Keratinocyte (primary cell): ENCODE results near the gene HERC3. TPM values are rescaled to one million over a fixed set of nuclear protein-coding genes. Genes with fewer than 3 reads are reported as not detected.

Experiments used
- DNase-seq: peaks from one replicate; pipeline ENCODE4 v3.0.0-alpha.2; 2011; ENCODE audit warnings: low read depth, missing footprints, low spot score
- FAIRE-seq: peaks from 2 replicates; lab custom pipeline; 2011; peaks lifted over from hg19 to GRCh38; lab: Jason Lieb, UNC
- H2AFZ ChIP-seq: 2 replicates; pipeline ENCODE4 v1.6.0; 2012; ENCODE audit warnings: low read length, control low read depth, inconsistent platforms; ENCODE audit not compliant: control insufficient read depth
- H3K27ac ChIP-seq: 2 replicates; pipeline ENCODE4 v1.5.1; 2011; ENCODE audit warnings: low read length; ENCODE audit not compliant: control insufficient read depth, insufficient read depth
- H3K27me3 ChIP-seq: 3 replicates; pipeline ENCODE4 v1.6.0; 2011; ENCODE audit warnings: low read length; ENCODE audit not compliant: control insufficient read depth, insufficient read depth; ENCODE audit errors: extremely low read depth
- H3K36me3 ChIP-seq, 2 experiments: 2 replicates in 1 of 2; 3 replicates in 1 of 2; pipeline ENCODE4 v1.5.1; 2011; ENCODE audit warnings: low read length in 2 of 2, mild to moderate bottlenecking in 1 of 2; ENCODE audit not compliant: control insufficient read depth in 2 of 2, insufficient read depth in 2 of 2; ENCODE audit errors: extremely low read depth in 1 of 2
- H3K4me1 ChIP-seq: 3 replicates; pipeline ENCODE4 v1.5.1; 2011; ENCODE audit warnings: low read length; ENCODE audit not compliant: control insufficient read depth, insufficient read depth; ENCODE audit errors: extremely low read depth
- H3K4me2 ChIP-seq: 3 replicates; pipeline ENCODE4 v1.6.0; 2011; ENCODE audit warnings: low read depth, low read length; ENCODE audit not compliant: control insufficient read depth, insufficient read depth; ENCODE audit errors: extremely low read depth
- H3K4me3 ChIP-seq, 3 experiments: fragments of 200-600 bp in 1 of 3; sonication (generic) in 1 of 3; 2 replicates in 2 of 3; 3 replicates in 1 of 3; pipeline ENCODE4 v1.5.1; 2011 to 2016; ENCODE audit warnings: low read length in 3 of 3, mild to moderate bottlenecking in 3 of 3, control low read depth in 2 of 3, inconsistent platforms in 1 of 3, low read depth in 1 of 3, mixed read lengths in 1 of 3, mixed run types in 1 of 3, moderate library complexity in 1 of 3; ENCODE audit not compliant: control insufficient read depth in 2 of 3, insufficient read depth in 2 of 3; ENCODE audit errors: extremely low read depth in 1 of 3
- H3K79me2 ChIP-seq: 2 replicates; pipeline ENCODE4 v1.6.0; 2012; ENCODE audit warnings: low read length; ENCODE audit not compliant: control insufficient read depth, insufficient read depth
- H3K9ac ChIP-seq: 3 replicates; pipeline ENCODE4 v1.6.0; 2011; ENCODE audit warnings: low read length; ENCODE audit not compliant: control insufficient read depth, insufficient read depth; ENCODE audit errors: extremely low read depth
- H3K9me1 ChIP-seq: 3 replicates; pipeline ENCODE4 v1.6.0; 2011; ENCODE audit warnings: low read length; ENCODE audit not compliant: control insufficient read depth, insufficient read depth; ENCODE audit errors: extremely low read depth
- H3K9me3 ChIP-seq: 2 replicates; pipeline ENCODE4 v1.5.1; 2012; ENCODE audit warnings: low read depth, low read length; ENCODE audit not compliant: control insufficient read depth
- H4K20me1 ChIP-seq: 3 replicates; pipeline ENCODE4 v1.6.0; 2011; ENCODE audit warnings: low read length; ENCODE audit not compliant: control insufficient read depth, insufficient read depth; ENCODE audit errors: extremely low read depth
- EZH2 ChIP-seq: IDR thresholded peaks from one replicate; pipeline ENCODE4 v1.6.1; 2012; ENCODE audit warnings: inconsistent platforms, mild to moderate bottlenecking, low read length, moderate library complexity
- dilution Hi-C: fragments of 300-500 bp; cut with MboI; formaldehyde crosslinking; loops from one replicate; pipeline ENCODE4 v1.7.0; 2020; ENCODE audit warnings: low sequenced_read_pairs; ENCODE audit not compliant: extremely low pct_ligation_motif_present
- polyA plus RNA-seq, 5 experiments: library from polyadenylated mRNA; depleted of rRNA in 3 of 5; stranded (reverse) in 3 of 5; stranded (forward) in 1 of 5; unstranded in 1 of 5; fragments of >200 nt; gene quantifications; 1 replicate in 1 of 5; 2 replicates in 3 of 5; 3 replicates in 1 of 5; pipeline versions ENCODE4 v1.2.1 to v1.2.3, GENCODE V29; 2011 to 2012; ENCODE audit warnings: missing spikeins in 2 of 5, low read depth in 1 of 5, low replicate concordance in 1 of 5
- TF ChIP-seq, protein P1 (sequence below), 3 experiments: IDR thresholded peaks in 1 of 3; conservative IDR thresholded peaks in 1 of 3; optimal IDR thresholded peaks in 1 of 3; 2 replicates in 2 of 3; 3 replicates in 1 of 3; pipeline versions ENCODE3 to v1.5.1; 2011; ENCODE audit warnings: low read length in 3 of 3, mild to moderate bottlenecking in 3 of 3, moderate library complexity in 2 of 3, control low read depth in 1 of 3, inconsistent platforms in 1 of 3; ENCODE audit not compliant: insufficient read depth in 2 of 3; ENCODE audit errors: extremely low read depth in 1 of 3

Gene HERC3
- polyA plus RNA-seq, 1 donor (not counting 4 experiments of a cell fraction or from before 2014, with no cell fraction given) = 26.3 TPM

DNA sequence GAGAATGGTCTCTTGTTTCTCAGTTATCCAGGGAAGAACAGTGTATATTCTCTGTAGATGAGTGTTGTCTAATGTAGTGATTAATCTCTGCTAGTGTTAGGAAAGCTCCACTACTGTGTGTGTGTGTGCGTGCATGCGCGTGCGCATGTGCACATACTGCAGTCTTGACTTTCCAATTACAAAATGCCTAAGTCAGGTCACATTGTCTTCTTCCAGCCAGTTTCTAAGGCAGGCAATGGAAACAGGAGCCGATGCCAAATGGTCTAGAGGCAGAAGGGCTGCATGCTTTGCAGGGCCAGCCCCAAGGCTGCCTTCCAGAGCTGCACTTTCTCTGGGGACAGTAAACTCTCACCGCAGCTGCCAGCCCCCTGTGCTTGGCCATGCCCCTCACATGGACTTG is 135.9 kb downstream of the HERC3 start:
- Histone ChIP-seq H2AFZ (no peak overlapping the region), H3K9me3 (no peaks in the 10 kb centered on the region), H3K9me1 (no peaks in the 10 kb centered on the region), H3K27me3 (no peaks in the 10 kb centered on the region), H3K4me3 (no peak overlapping the region), H3K36me3 (peaks cover 16 to 27% of the 10 kb centered on the region in 2 experiments), H3K9ac (no peak overlapping the region), H3K27ac (no peak overlapping the region), H3K4me2 (no peak overlapping the region), H3K4me1 (no peaks in the 10 kb centered on the region), H3K79me2 (no peaks in the 10 kb centered on the region), H4K20me1 (no peaks in the 10 kb centered on the region)
- no peak for TF ChIP-seq EZH2
- TF ChIP-seq, protein P1, sequence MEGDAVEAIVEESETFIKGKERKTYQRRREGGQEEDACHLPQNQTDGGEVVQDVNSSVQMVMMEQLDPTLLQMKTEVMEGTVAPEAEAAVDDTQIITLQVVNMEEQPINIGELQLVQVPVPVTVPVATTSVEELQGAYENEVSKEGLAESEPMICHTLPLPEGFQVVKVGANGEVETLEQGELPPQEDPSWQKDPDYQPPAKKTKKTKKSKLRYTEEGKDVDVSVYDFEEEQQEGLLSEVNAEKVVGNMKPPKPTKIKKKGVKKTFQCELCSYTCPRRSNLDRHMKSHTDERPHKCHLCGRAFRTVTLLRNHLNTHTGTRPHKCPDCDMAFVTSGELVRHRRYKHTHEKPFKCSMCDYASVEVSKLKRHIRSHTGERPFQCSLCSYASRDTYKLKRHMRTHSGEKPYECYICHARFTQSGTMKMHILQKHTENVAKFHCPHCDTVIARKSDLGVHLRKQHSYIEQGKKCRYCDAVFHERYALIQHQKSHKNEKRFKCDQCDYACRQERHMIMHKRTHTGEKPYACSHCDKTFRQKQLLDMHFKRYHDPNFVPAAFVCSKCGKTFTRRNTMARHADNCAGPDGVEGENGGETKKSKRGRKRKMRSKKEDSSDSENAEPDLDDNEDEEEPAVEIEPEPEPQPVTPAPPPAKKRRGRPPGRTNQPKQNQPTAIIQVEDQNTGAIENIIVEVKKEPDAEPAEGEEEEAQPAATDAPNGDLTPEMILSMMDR (optimal IDR thresholded peaks at IDR 0.05 in 1 of 3, IDR thresholded peaks at IDR 0.05 in 1 of 3, conservative IDR thresholded peaks at IDR 0.05 in 1 of 3; ENCODE audit: extremely low read depth in 1 of 3, insufficient read depth in 2 of 3, low read length in 3 of 3) = no peak
- dilution Hi-C loops = no loop called here
- FAIRE-seq (no peak), DNase-seq (no peak)

DNA sequence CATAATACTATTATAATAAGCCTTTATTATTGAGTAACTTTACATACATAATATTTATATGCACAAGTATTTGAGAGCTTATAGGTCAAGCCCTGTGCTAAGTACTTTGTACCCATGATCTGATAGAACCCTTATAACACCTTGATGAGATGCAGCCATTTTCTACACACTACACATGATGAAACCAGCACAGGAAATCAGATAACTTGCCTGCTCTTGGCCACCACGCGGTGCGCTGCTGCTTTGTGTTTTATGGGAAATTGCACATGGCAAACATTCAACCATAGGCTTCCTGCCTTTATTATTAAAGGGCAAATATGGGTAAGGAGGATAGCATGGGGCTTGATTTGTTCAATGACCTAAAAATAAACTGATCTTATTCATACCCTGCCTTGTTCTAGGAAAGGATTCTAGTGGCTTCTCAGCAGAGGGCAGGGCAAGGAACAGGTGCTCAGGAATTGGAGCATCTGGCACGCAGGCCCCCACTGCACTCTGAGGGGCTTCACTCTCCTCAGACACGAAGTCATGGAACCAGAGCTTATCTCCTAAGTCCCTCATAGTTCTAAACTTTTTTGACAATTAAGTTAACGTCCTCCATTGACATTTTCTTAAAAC is 137.0 kb downstream of the HERC3 start:
- H3K9me3 ChIP-seq = no peaks in the 10 kb centered on the region
- no peak for TF ChIP-seq EZH2
- TF ChIP-seq, protein P1 (optimal IDR thresholded peaks at IDR 0.05 in 1 of 3, IDR thresholded peaks at IDR 0.05 in 1 of 3, conservative IDR thresholded peaks at IDR 0.05 in 1 of 3; ENCODE audit: extremely low read depth in 1 of 3, insufficient read depth in 2 of 3, low read length in 3 of 3) = no peak
- H3K9ac ChIP-seq = no peak overlapping the region
- DNase-seq (no peak), FAIRE-seq (no peak)
- H3K27ac ChIP-seq = no peak overlapping the region
- no peaks in the 10 kb centered on the region for H4K20me1 ChIP-seq
- H2AFZ ChIP-seq = no peak overlapping the region
- peaks cover 10 to 22% of the 10 kb centered on the region in 2 experiments for H3K36me3 ChIP-seq
- H3K27me3 ChIP-seq = no peaks in the 10 kb centered on the region
- no peak overlapping the region for H3K4me3 ChIP-seq
- no peak overlapping the region for H3K4me2 ChIP-seq
- dilution Hi-C loops = no loop called here
- no peaks in the 10 kb centered on the region for H3K79me2 ChIP-seq
- H3K9me1 ChIP-seq = no peaks in the 10 kb centered on the region
- H3K4me1 ChIP-seq = no peaks in the 10 kb centered on the region
